Anterior cingulate cortex (tissue), 58 donors: ENCODE measurements around the gene GRHL1.
A peak's percentile ranks its signal among the peaks of the same experiment; 100 is the strongest.
"Not testable (repeated sequence)": the region's sequence is repeated elsewhere in the genome, so short reads cannot be mapped to it uniquely, and the experiment has no call there.

Source experiments
- DNase-seq, 58 donors: peaks; one replicate each; lab custom pipeline; 2025; lab: John Stamatoyannopoulos, UW

GRHL1 gene

DNA sequence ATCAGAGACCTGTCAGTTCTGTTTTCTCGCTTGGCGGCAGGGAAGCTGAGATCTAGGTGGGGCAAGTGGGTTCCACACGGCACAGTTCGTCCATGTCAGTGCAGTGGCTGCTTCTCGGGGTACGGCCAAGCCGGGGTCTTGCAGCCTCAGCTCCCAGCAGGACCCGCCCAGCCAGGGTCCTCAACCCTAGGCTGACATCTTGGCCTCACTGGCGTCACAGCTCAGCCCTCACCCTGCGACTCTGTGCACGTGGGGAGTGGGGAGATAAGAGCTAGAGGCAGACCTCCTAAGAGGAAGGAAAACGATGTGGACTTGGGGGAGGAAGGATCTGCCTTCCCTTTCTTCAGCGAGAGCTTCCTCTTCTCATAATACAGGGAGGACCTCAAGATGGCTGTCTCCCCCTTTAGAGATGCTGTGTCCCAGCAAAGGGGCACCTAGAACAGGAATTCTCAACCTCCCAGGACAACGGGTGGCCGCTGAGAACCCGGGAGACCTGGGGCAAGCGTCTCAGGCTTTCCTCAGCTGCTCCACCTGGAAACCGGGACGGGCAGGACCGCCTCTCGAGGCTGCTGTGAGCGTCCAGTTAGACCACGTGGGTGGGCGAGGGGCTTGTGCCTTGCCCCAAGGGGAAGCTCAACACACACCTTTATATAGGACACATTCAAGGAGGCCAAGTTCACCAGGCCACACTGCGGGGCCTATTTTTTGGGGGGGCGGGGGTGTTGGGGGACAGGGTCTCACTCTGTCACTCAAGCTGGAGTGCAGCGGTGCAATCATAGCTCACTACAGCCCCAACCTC is 68.3 kb downstream of the GRHL1 start:
- DNase-seq = no peak

- no peak for DNase-seq
Measured at GRCh38 chr2:10022041-10022421, 70.5 kb downstream of the GRHL1 start.

- no peak for DNase-seq
Measured at GRCh38 chr2:10022445-10022844, 71.0 kb downstream of the GRHL1 start.

- no peak for DNase-seq
Measured at GRCh38 chr2:10022966-10023662, 71.6 kb downstream of the GRHL1 start.

DNA sequence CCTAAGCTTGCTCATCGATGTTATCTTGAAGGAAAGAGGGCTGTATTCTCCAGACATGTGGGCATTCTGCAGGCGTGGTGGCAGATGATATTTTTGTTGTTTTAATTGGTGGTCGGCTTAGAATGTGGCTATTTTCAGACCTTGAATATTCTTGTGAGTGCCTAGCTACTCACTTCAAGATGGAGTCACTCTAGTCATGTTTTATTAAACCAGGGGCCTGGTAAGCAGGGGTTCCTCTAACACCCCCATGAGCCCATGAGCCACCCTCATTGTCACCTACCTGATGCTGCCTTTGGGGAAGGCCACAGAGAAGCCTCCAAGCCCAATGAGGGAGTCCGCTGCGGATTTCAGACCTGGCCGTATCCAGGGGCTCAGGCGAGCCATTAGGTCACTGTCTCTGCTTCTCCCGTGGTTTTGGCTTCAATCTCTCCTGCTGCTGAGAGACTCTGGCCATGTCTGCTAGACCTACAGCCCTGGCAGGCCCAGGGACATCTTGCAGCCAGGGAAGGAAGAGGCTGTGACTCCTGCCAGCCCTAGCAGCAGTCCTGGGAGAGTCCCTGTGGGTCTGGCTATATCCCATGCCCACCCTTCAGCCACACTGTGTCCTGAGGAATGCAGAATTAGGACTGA is 75.6 kb downstream of the GRHL1 start:
- DNase-seq = no peak

- DNase-seq = no peak
Measured at GRCh38 chr2:10027660-10028330, 76.3 kb downstream of the GRHL1 start.

- no peak for DNase-seq
Measured at GRCh38 chr2:10028407-10028987, 77.0 kb downstream of the GRHL1 start.

DNA sequence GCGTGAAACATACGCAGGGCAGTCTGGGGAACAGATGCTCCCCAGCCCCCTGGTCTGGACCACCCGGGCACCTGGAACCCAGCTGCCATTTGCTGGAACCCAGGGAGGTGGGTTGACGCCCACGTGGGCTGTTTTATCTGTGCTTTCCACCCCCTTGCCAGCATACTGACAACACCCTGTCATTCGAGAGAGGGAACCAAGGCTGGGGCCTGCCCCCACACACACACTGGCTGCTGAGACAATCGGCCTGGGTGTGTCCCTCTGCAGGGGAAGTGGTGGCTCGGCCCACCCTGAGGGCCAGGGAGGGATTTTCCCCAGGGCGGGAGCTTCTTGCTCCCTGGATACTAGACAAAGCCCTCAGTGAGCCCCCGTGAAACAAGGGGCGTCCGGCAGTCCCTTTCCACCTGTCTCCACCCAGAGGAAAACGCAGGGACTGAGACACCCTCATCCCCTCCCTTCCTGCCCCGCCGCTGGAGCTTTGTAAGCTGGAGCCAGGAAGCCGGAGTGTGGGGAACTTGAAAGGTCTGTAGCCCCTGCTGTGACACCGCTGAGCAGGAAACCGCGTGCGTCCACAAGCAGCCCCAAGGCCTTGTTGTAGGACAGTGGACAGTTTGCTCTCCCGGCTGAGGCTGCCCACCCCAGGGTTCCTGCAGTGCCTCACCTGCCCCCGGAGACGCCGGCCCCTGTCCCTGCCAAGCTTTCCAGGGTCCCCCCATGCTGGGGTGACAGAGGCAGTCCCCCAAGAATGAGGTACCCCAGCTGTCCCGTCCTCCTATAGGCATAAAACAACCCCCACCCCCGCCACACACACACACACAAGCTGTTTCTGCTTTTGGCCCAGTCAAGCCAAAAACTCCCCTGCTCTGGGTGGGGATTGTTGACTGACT is 77.7 kb downstream of the GRHL1 start:
- DNase-seq = peak in 1 of 58 donors; percentile 14

- DNase-seq = no peak
Measured at GRCh38 chr2:10029875-10030223, 78.4 kb downstream of the GRHL1 start.

GRCh38 chr2:10030311-10030736 is 78.8 kb downstream of the GRHL1 start:
- no peak for DNase-seq

DNA sequence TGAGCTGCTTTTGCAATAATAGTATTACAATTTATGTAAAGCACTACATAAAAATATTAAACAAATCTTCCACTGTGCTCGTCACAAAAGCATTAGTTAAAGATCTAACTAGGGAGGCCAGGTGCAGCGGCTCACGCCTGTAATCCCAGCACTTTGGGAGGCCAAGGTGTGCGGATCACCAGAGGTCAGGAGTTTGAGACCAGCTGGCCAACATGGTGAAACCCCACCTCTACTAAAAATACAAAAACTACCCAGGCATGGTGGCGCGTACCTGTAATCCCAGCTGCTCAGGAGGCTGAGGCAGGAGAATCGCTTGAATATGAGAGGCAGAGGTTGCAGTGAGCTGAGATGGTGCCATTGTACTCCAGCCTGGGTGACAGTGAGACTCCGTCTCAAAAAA is 79.3 kb downstream of the GRHL1 start:
- DNase-seq = not testable (repeated sequence)

DNA sequence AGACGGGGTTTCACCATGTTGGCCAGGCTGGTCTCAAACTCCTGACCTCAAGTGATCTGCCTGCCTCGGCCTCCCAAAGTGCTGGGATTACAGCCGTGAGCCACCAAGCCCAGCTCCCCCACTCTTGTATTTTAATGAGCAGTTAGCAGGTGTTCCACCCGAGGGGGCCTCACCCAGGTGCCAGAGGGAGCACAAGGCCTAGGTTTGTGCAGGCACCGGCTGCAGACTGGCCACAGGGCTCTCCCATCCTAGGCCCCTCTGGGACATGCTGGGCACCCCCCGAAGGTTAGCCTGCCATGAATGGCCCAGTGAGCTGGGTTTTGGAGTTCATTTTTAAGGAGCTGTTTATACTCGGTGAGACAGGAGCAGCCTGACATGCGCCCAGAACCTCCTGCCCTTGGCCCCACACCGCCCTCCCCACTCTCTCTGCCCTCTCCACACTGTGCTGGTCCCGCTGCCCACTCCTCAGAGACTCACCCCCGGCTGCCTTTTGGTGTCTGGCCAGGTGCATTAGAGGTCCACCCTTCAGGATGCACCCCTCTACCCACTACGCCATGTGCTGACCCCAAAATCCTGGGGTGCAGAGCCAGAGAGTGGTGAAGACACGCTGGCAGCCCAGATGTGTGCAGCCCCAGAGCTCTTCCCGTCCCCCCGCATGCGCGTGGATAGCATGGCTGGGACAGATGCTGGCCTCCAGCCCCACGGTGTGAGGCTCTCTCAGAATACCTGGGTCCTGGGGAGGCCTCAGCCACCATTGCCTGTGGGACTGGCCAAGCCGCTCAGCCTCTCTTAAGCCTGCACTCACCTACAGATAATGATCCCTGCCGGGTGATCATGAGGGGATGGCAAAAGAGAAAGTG is 80.6 kb downstream of the GRHL1 start:
- DNase-seq = no peak

DNA sequence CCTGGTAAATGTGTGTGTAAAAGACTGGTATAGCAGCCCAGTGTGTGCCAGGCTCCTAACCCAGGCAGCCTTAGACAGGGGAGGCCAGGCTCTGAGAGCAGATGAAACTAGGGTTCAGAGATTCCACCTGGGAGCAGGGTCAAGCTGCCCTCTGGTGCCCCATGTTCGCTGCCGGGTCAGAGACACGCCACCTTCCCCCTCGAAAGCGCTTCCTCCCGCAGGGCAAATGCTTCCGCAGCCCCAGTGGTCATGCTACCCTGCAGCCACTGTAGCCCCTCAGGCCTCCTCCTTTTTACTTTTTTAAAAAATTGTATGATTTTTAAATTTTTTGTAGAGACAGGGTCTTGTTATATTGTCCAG is 81.2 kb downstream of the GRHL1 start:
- DNase-seq = no peak

- DNase-seq = no peak
Measured at GRCh38 chr2:10033251-10034006, 81.9 kb downstream of the GRHL1 start.

DNA sequence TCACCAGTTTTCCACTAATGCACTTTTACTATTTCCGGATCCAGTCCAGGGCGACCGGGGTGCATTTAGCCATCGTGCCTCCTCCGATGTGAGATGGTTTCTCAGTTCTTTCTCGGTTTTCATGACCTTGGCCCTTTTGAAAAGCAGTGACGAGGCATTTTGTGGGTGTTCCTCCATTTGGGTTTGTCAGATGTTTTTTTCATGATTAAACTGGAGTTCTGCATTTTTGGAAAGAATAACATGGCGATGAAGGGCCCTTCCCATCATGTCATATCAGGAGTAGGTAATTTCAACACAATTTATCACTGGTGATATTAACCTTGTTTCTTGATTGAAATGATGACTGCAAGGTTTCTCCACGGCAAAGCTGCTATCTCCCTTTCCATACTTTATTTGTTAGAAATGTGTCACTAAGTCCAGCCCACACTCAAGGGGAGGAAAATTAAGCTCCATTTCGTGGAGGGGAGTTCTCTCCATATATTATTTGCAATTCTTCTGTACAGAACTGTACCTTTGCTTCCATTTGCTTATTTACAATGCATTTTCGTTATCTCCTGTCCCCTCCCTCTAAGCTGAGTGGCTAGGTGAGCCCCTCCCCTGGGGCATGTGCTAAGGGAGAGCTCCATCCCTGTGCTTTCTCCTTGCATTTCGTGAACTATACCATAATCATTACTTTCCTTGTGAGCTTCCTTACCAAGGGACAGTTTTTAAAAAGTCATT is 83.0 kb downstream of the GRHL1 start:
- no peak for DNase-seq

DNA sequence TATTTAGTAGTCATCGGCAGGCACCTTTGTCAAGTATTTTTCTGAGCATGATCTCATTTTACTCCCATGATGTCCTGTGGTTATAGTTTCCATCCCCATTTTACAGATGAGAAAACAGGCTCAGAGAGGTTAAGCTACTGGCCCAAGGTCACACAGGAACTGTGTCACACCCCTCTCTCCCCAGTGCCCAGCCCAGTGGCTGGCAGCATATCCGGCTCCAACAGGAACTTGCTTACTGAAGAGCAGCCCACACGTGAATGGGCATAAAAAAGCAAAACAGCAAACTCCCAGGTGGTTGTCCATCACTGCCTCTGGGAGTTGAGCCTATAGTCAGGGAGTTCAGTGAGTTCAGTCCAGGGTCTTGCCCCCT is 83.5 kb downstream of the GRHL1 start:
- no peak for DNase-seq

- DNase-seq = no peak
Measured at GRCh38 chr2:10035633-10036032, 84.1 kb downstream of the GRHL1 start.
